Measurements from ENCODE around the gene NAGLU. TPM values are rescaled to one million over a fixed set of nuclear protein-coding genes. Genes with fewer than 3 reads are reported as not detected.

NAGLU gene
- total and polyA plus RNA-seq, 2 of the 13 experiments (the other 11 are each of a cell fraction or from before 2014, with no cell fraction given) = 28.2 to 40.1 TPM

DNA sequence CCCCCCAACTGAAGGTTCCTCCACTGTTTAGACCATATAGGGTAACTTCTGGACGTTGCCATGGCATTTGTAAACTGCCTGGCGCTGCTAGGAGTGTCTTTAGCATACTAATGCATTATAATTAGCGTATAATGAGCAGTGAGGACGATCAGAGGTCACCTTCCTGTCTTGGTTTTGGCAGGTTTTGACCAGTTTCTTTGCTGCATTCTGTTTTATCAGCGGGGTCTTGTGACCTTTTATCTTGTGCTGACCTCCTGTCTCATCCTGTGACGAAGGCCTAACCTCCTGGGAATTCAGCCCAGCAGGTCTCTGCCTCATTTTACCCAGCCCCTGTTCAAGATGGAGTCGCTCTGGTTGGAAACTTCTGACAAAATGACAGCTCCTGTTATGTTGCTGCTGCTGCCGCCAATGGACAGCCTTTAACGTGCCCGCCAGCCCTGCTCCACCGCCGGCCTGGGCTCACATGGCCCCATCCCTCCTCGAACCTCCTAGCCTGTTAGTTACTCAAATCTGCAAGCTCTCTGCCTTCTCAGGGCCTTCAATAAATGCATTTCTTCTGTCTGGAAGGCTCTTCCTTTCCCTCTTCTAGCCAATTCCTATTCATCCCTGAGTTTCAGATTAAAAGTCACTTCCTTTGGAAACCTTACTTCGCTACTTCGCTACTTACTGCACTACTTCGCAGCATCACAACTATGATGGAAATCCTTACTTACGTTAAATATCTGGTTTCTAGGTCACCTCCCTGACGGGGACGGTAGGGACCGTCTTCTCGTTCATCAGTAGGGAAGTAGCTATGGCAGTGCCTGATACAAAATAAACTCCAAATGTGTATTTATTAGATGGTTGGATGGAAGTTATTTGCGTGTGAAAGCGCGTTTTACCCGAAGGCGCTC is 640 bp upstream of the NAGLU start (continued):
- TF ChIP-seq ARNT (IDR thresholded peaks at IDR 0.05) = no peak
- peak; percentile 65; the same call in 1 of the 2 replicates for TF ChIP-seq MTA1 (CRISPR knock-in tag; IDR thresholded peaks at IDR 0.05; ENCODE audit: borderline replicate concordance)
- peak; percentile 32 for TF ChIP-seq IKZF4 (CRISPR knock-in tag; IDR thresholded peaks at IDR 0.05; ENCODE audit: borderline replicate concordance, low read depth, not compliant biosample characterization)
- no peak for TF ChIP-seq GLI4 (CRISPR knock-in tag; IDR thresholded peaks at IDR 0.05; ENCODE audit: borderline replicate concordance)
- TF ChIP-seq, protein P1, sequence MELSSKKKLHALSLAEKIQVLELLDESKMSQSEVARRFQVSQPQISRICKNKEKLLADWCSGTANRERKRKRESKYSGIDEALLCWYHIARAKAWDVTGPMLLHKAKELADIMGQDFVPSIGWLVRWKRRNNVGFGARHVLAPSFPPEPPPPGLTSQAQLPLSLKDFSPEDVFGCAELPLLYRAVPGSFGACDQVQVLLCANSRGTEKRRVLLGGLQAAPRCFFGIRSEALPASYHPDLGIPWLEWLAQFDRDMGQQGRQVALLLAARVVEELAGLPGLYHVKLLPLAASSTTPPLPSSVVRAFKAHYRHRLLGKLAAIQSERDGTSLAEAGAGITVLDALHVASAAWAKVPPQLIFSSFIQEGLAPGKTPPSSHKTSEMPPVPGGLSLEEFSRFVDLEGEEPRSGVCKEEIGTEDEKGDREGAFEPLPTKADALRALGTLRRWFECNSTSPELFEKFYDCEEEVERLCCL (CRISPR knock-in tag; IDR thresholded peaks at IDR 0.05; ENCODE audit: borderline replicate concordance) = no peak
- no peak for TF ChIP-seq ZBTB20 (CRISPR knock-in tag; IDR thresholded peaks at IDR 0.05; ENCODE audit: borderline replicate concordance, low read depth)
- 0 out of 2 replicates have a peak, but pooled peaks have one; percentile 6 for TF ChIP-seq TSC22D2 (CRISPR knock-in tag; IDR thresholded peaks at IDR 0.05; ENCODE audit: borderline replicate concordance)
- no peak for TF ChIP-seq ZNF737 (CRISPR knock-in tag; IDR thresholded peaks at IDR 0.05; ENCODE audit: borderline replicate concordance)
- 0 out of 2 replicates have a peak, but pooled peaks have one; percentile 13 for TF ChIP-seq CBX5 (CRISPR knock-in tag; IDR thresholded peaks at IDR 0.05; ENCODE audit: borderline replicate concordance)
- 0 out of 2 replicates have a peak, but pooled peaks have one; percentile 15 for TF ChIP-seq ZNF343 (CRISPR knock-in tag; IDR thresholded peaks at IDR 0.05)
- 0 out of 2 replicates have a peak, but pooled peaks have one; percentile 17 for TF ChIP-seq ZNF230 (CRISPR knock-in tag; IDR thresholded peaks at IDR 0.05)
- TF ChIP-seq, protein P2, sequence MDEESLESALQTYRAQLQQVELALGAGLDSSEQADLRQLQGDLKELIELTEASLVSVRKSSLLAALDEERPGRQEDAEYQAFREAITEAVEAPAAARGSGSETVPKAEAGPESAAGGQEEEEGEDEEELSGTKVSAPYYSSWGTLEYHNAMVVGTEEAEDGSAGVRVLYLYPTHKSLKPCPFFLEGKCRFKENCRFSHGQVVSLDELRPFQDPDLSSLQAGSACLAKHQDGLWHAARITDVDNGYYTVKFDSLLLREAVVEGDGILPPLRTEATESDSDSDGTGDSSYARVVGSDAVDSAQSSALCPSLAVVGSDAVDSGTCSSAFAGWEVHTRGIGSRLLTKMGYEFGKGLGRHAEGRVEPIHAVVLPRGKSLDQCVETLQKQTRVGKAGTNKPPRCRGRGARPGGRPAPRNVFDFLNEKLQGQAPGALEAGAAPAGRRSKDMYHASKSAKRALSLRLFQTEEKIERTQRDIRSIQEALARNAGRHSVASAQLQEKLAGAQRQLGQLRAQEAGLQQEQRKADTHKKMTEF (CRISPR knock-in tag; IDR thresholded peaks at IDR 0.05) = peak; percentile 13; the same call in 1 of the 2 replicates
- TF ChIP-seq ZNF549 (CRISPR knock-in tag; IDR thresholded peaks at IDR 0.05) = no peak
- TF ChIP-seq, protein P3, sequence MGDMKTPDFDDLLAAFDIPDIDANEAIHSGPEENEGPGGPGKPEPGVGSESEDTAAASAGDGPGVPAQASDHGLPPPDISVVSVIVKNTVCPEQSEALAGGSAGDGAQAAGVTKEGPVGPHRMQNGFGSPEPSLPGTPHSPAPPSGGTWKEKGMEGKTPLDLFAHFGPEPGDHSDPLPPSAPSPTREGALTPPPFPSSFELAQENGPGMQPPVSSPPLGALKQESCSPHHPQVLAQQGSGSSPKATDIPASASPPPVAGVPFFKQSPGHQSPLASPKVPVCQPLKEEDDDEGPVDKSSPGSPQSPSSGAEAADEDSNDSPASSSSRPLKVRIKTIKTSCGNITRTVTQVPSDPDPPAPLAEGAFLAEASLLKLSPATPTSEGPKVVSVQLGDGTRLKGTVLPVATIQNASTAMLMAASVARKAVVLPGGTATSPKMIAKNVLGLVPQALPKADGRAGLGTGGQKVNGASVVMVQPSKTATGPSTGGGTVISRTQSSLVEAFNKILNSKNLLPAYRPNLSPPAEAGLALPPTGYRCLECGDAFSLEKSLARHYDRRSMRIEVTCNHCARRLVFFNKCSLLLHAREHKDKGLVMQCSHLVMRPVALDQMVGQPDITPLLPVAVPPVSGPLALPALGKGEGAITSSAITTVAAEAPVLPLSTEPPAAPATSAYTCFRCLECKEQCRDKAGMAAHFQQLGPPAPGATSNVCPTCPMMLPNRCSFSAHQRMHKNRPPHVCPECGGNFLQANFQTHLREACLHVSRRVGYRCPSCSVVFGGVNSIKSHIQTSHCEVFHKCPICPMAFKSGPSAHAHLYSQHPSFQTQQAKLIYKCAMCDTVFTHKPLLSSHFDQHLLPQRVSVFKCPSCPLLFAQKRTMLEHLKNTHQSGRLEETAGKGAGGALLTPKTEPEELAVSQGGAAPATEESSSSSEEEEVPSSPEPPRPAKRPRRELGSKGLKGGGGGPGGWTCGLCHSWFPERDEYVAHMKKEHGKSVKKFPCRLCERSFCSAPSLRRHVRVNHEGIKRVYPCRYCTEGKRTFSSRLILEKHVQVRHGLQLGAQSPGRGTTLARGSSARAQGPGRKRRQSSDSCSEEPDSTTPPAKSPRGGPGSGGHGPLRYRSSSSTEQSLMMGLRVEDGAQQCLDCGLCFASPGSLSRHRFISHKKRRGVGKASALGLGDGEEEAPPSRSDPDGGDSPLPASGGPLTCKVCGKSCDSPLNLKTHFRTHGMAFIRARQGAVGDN (CRISPR knock-in tag; IDR thresholded peaks at IDR 0.05) = peak; percentile 89
- TF ChIP-seq ZNF780A (CRISPR knock-in tag; IDR thresholded peaks at IDR 0.05) = no peak
- TF ChIP-seq, protein P4, sequence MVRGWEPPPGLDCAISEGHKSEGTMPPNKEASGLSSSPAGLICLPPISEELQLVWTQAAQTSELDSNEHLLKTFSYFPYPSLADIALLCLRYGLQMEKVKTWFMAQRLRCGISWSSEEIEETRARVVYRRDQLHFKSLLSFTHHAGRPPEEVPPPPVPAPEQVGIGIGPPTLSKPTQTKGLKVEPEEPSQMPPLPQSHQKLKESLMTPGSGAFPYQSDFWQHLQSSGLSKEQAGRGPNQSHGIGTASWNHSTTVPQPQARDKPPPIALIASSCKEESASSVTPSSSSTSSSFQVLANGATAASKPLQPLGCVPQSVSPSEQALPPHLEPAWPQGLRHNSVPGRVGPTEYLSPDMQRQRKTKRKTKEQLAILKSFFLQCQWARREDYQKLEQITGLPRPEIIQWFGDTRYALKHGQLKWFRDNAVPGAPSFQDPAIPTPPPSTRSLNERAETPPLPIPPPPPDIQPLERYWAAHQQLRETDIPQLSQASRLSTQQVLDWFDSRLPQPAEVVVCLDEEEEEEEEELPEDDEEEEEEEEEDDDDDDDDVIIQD (CRISPR knock-in tag; IDR thresholded peaks at IDR 0.05; ENCODE audit: low read depth) = no peak
- TF ChIP-seq ZC3H13 (CRISPR knock-in tag; IDR thresholded peaks at IDR 0.05) = peak; percentile 94

All from HepG2 (cell line).